ENCODE results near the gene CMTM5. TPM values are rescaled to one million over a fixed set of nuclear protein-coding genes. Genes with fewer than 3 reads are reported as not detected.

The CMTM5 gene
- total and polyA plus RNA-seq, 2 donors (not counting 3 experiments of a cell fraction or from before 2014, with no cell fraction given) = not detected

DNA sequence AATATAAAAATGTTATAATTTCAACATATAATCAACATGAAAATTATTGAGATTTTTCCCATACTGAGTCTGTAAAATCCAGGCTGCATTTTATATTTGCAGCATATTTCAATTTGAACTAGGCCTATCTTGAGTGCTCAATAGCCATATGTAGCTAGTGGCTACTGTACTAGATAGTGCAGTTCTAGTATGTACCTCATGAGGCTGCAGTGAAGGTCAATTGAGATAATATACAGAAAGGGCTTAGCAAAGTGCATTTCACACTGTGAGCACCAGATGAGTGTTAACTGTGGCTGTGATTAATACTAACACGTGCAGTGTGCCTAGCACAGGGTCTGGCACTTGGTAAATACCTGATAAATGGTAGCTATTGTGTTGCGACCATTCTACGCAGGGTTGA is 18.8 kb upstream of the CMTM5 start:
- Histone ChIP-seq H4K20me1 (replicated peaks; ENCODE audit: control insufficient read depth, extremely low read depth, insufficient read depth, low read length) (no peaks in the 10 kb centered on the region), H3K9ac (replicated peaks; ENCODE audit: extremely low read depth, insufficient read depth, low read length) (no peak overlapping the region), H3K4me1 (ENCODE audit: control insufficient read depth, extremely low read depth, insufficient read depth, low read length) (no peaks in the 10 kb centered on the region), H3K36me3 (ENCODE audit: control insufficient read depth in 2 of 2, extremely low read depth in 1 of 2, insufficient read depth in 2 of 2, low read length in 2 of 2) (no peaks in the 10 kb centered on the region), H3K9me1 (replicated peaks; ENCODE audit: control insufficient read depth, extremely low read depth, insufficient read depth, low read length) (no peaks in the 10 kb centered on the region), H3K27ac (ENCODE audit: insufficient read depth, low read depth, low read length) (no peak overlapping the region), H3K4me2 (ENCODE audit: insufficient read depth, low read length) (no peak overlapping the region), H3K27me3 (ENCODE audit: control insufficient read depth in 2 of 2, insufficient read depth in 2 of 2, low read length in 2 of 2) (peaks cover 10 to 21% of the 10 kb centered on the region in 2 experiments), H3K79me2 (ENCODE audit: control insufficient read depth, insufficient read depth, low read length) (no peaks in the 10 kb centered on the region), H3K9me3 (replicated peaks; ENCODE audit: control insufficient read depth, insufficient read depth, low read length) (no peaks in the 10 kb centered on the region), H3K4me3 (replicated peaks in 1 of 3; ENCODE audit: insufficient read depth in 1 of 3, low read depth in 1 of 3, low read length in 3 of 3) (no peak overlapping the region), H2AFZ (ENCODE audit: low read depth, low read length) (no peak overlapping the region)
- BruUV-seq (replicated peaks) = no TSS peak
- DNase-seq (ENCODE audit: low read depth, low spot score) (no peak), FAIRE-seq (no peak)
- no peak for TF ChIP-seq POLR2A (IDR thresholded peaks at IDR 0.05; ENCODE audit: low read depth, low read length)
- TF ChIP-seq FOS (IDR thresholded peaks at IDR 0.05; ENCODE audit: borderline replicate concordance, insufficient read depth, low read length) = no peak
- TF ChIP-seq, protein P1, sequence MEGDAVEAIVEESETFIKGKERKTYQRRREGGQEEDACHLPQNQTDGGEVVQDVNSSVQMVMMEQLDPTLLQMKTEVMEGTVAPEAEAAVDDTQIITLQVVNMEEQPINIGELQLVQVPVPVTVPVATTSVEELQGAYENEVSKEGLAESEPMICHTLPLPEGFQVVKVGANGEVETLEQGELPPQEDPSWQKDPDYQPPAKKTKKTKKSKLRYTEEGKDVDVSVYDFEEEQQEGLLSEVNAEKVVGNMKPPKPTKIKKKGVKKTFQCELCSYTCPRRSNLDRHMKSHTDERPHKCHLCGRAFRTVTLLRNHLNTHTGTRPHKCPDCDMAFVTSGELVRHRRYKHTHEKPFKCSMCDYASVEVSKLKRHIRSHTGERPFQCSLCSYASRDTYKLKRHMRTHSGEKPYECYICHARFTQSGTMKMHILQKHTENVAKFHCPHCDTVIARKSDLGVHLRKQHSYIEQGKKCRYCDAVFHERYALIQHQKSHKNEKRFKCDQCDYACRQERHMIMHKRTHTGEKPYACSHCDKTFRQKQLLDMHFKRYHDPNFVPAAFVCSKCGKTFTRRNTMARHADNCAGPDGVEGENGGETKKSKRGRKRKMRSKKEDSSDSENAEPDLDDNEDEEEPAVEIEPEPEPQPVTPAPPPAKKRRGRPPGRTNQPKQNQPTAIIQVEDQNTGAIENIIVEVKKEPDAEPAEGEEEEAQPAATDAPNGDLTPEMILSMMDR (IDR thresholded peaks at IDR 0.05; ENCODE audit: extremely low read depth in 1 of 2, insufficient read depth in 1 of 2, low read depth in 1 of 2, low read length in 2 of 2) = no peak
- TF ChIP-seq GATA2 (IDR thresholded peaks at IDR 0.05; ENCODE audit: insufficient read depth, insufficient read length, low read depth, low read length) = no peak
- TF ChIP-seq JUN (IDR thresholded peaks at IDR 0.05; ENCODE audit: borderline replicate concordance, insufficient read depth, insufficient read length, low read depth) = no peak
- TF ChIP-seq MYC (IDR thresholded peaks at IDR 0.05; ENCODE audit: low read depth, low read length) = no peak
- TF ChIP-seq POLR2AphosphoS5 (IDR thresholded peaks at IDR 0.05; ENCODE audit: insufficient read depth, low read depth, low read length) = no peak
- no peak for TF ChIP-seq EZH2 (IDR thresholded peaks at IDR 0.05; ENCODE audit: borderline replicate concordance, low read depth, low read length, severe bottlenecking)
- TF ChIP-seq, protein P2, sequence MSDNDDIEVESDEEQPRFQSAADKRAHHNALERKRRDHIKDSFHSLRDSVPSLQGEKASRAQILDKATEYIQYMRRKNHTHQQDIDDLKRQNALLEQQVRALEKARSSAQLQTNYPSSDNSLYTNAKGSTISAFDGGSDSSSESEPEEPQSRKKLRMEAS (IDR thresholded peaks at IDR 0.05; ENCODE audit: insufficient read depth, insufficient read length) = no peak
- ChIA-PET CTCF (interaction anchor here (1.3 kb wide), 1 partner anchor 12 kb away, joined by 4 read pairs; no protein-coding TSS in a partner anchor), POLR2A (no interaction called here)
- intact Hi-C loops (cut with micrococcal nuclease) = no loop called here
- dilution Hi-C loops (cut with MboI; ENCODE audit: extremely low pct_ligation_motif_present, low sequenced_read_pairs) = no loop called here
